GM18519 (cell line): Measurements from ENCODE around the gene NCK2.

ENCODE experiments used
- ATAC-seq: cut with Tn5 transposase; IDR thresholded peaks from one replicate; pipeline ENCODE4 v1.9.1; 2021; ENCODE audit warnings: mild to moderate bottlenecking, moderate library complexity; ENCODE audit not compliant: unreplicated experiment, low FRiP score

The NCK2 gene

GRCh38 chr2:105734762-105735538 is 9.8 kb upstream of the NCK2 start:
- no peak for ATAC-seq

GRCh38 chr2:105736145-105736544 is 8.6 kb upstream of the NCK2 start:
- ATAC-seq = no peak

GRCh38 chr2:105737980-105738657 is 6.6 kb upstream of the NCK2 start:
- ATAC-seq = no peak

- no peak for ATAC-seq
Measured at GRCh38 chr2:105738658-105739241, 6.0 kb upstream of the NCK2 start.

- ATAC-seq = no peak
Measured at GRCh38 chr2:105739426-105739825, 5.3 kb upstream of the NCK2 start.

GRCh38 chr2:105739944-105740530 is 4.7 kb upstream of the NCK2 start:
- ATAC-seq = no peak

GRCh38 chr2:105741174-105741573 is 3.5 kb upstream of the NCK2 start:
- no peak for ATAC-seq

- no peak for ATAC-seq
Measured at GRCh38 chr2:105741617-105742016, 3.1 kb upstream of the NCK2 start.

- peak; percentile 52 for ATAC-seq
Measured at GRCh38 chr2:105744091-105744908, 412 bp upstream of the NCK2 start.

GRCh38 chr2:105746177-105747080 is 1.7 kb downstream of the NCK2 start:
- peak; percentile 44 for ATAC-seq

- no peak for ATAC-seq
Measured at GRCh38 chr2:105747254-105747894, 2.7 kb downstream of the NCK2 start.

GRCh38 chr2:105747991-105748390 is 3.3 kb downstream of the NCK2 start:
- ATAC-seq = no peak

- no peak for ATAC-seq
Measured at GRCh38 chr2:105748566-105748965, 3.9 kb downstream of the NCK2 start.

- ATAC-seq = no peak
Measured at GRCh38 chr2:105749583-105750400, 5.1 kb downstream of the NCK2 start.

GRCh38 chr2:105750735-105751134 is 6.0 kb downstream of the NCK2 start:
- ATAC-seq = no peak

- ATAC-seq = no peak
Measured at GRCh38 chr2:105751272-105751671, 6.6 kb downstream of the NCK2 start.

GRCh38 chr2:105752691-105753358 is 8.1 kb downstream of the NCK2 start:
- ATAC-seq = no peak

- no peak for ATAC-seq
Measured at GRCh38 chr2:105753380-105753779, 8.7 kb downstream of the NCK2 start.
